ENCODE data around the gene SMTNL2. TPM values are rescaled to one million over a fixed set of nuclear protein-coding genes. Genes with fewer than 3 reads are reported as not detected.
A peak's percentile ranks its signal among the peaks of the same experiment; 100 is the strongest.
"Not testable (repeated sequence)": the region's sequence is repeated elsewhere in the genome, so short reads cannot be mapped to it uniquely, and the experiment has no call there.

The SMTNL2 gene
- polyA plus RNA-seq, 1 donor from 2014 or later, result not detected

- Mint-ChIP-seq H3K27me3 (peaks cover 25% of the 10 kb centered on the region), H3K4me3 (peak overlapping the region in 1 of 4 donors; percentile 9), H3K9me3 (no peaks in the 10 kb centered on the region), H3K36me3 (peaks cover 2% of the 10 kb centered on the region), H3K4me1 (peaks cover 0 to 3% (median 3%) of the 10 kb centered on the region in 3 donors), H3K27ac (no peak overlapping the region)
These were observed 1.6 kb upstream of the SMTNL2 start for GRCh38 chr17:4582691-4583090.

- Mint-ChIP-seq H3K27ac (no peak overlapping the region), H3K9me3 (no peaks in the 10 kb centered on the region), H3K27me3 (peaks cover 25% of the 10 kb centered on the region), H3K36me3 (peaks cover 2% of the 10 kb centered on the region), H3K4me3 (peak overlapping the region in 1 of 4 donors; percentile 38), H3K4me1 (peaks cover 0 to 3% (median 3%) of the 10 kb centered on the region in 3 donors)
These were observed 1.1 kb upstream of the SMTNL2 start for GRCh38 chr17:4583206-4583605.

GRCh38 chr17:4583782-4584100 is 588 bp upstream of the SMTNL2 start:
- H3K4me1 Mint-ChIP-seq, result peaks cover 0 to 3% (median 3%) of the 10 kb centered on the region in 3 donors
- H3K9me3 Mint-ChIP-seq, result no peaks in the 10 kb centered on the region
- H3K27me3 Mint-ChIP-seq, result peaks cover 25% of the 10 kb centered on the region
- H3K27ac Mint-ChIP-seq, result peak overlapping the region in 1 of 3 donors; percentile 80
- peaks cover 2% of the 10 kb centered on the region for H3K36me3 Mint-ChIP-seq
- H3K4me3 Mint-ChIP-seq, result peak overlapping the region; percentile 7 to 91 (median 81)

- peak overlapping the region in 2 of 4 donors; percentile 70 to 82 for H3K4me3 Mint-ChIP-seq
- H3K36me3 Mint-ChIP-seq, result peaks cover 2% of the 10 kb centered on the region
- no peak overlapping the region for H3K27ac Mint-ChIP-seq
- no peaks in the 10 kb centered on the region for H3K9me3 Mint-ChIP-seq
- H3K27me3 Mint-ChIP-seq, result peaks cover 26% of the 10 kb centered on the region
- H3K4me1 Mint-ChIP-seq, result peaks cover 0 to 3% (median 3%) of the 10 kb centered on the region in 3 donors
These were observed 748 bp downstream of the SMTNL2 start for GRCh38 chr17:4584917-4585637.

- Mint-ChIP-seq H3K27me3 (peaks cover 30% of the 10 kb centered on the region), H3K27ac (no peak overlapping the region), H3K4me3 (no peak overlapping the region), H3K4me1 (peaks cover 0 to 3% (median 3%) of the 10 kb centered on the region in 3 donors), H3K9me3 (no peaks in the 10 kb centered on the region), H3K36me3 (peaks cover 2% of the 10 kb centered on the region)
These were observed 1.3 kb downstream of the SMTNL2 start for GRCh38 chr17:4585638-4585994.

GRCh38 chr17:4586043-4586442 is 1.7 kb downstream of the SMTNL2 start:
- Mint-ChIP-seq H3K36me3 (peaks cover 2% of the 10 kb centered on the region), H3K27me3 (peaks cover 30% of the 10 kb centered on the region), H3K4me3 (no peak overlapping the region)

GRCh38 chr17:4587195-4587594 is 2.9 kb downstream of the SMTNL2 start:
- Mint-ChIP-seq H3K4me1 (peaks cover 0 to 3% (median 3%) of the 10 kb centered on the region in 3 donors), H3K27me3 (peaks cover 30% of the 10 kb centered on the region), H3K27ac (no peak overlapping the region), H3K4me3 (no peak overlapping the region), H3K9me3 (no peaks in the 10 kb centered on the region), H3K36me3 (peaks cover 2% of the 10 kb centered on the region)

More at GRCh38 chr17:4586043-4586442, 1.7 kb downstream of the SMTNL2 start:
- H3K27ac Mint-ChIP-seq, result no peak overlapping the region
- H3K9me3 Mint-ChIP-seq, result no peaks in the 10 kb centered on the region
- peaks cover 0 to 3% (median 3%) of the 10 kb centered on the region in 3 donors for H3K4me1 Mint-ChIP-seq

- H3K27me3 Mint-ChIP-seq, result peaks cover 31% of the 10 kb centered on the region
- H3K4me3 Mint-ChIP-seq, result no peak overlapping the region
- no peaks in the 10 kb centered on the region for H3K9me3 Mint-ChIP-seq
- peaks cover 0 to 3% (median 3%) of the 10 kb centered on the region in 3 donors for H3K4me1 Mint-ChIP-seq
- H3K27ac Mint-ChIP-seq, result no peak overlapping the region
- peaks cover 2% of the 10 kb centered on the region for H3K36me3 Mint-ChIP-seq
These were observed 3.5 kb downstream of the SMTNL2 start for GRCh38 chr17:4587803-4588202.

- H3K36me3 Mint-ChIP-seq, result peaks cover 2% of the 10 kb centered on the region
- H3K27me3 Mint-ChIP-seq, result peaks cover 26% of the 10 kb centered on the region
- H3K4me3 Mint-ChIP-seq, result no peak overlapping the region
- H3K27ac Mint-ChIP-seq, result no peak overlapping the region
- H3K4me1 Mint-ChIP-seq, result peaks cover 0 to 3% (median 3%) of the 10 kb centered on the region in 3 donors
- no peaks in the 10 kb centered on the region for H3K9me3 Mint-ChIP-seq
These were observed 4.1 kb downstream of the SMTNL2 start for GRCh38 chr17:4588391-4588790.

GRCh38 chr17:4588898-4589625 is 4.7 kb downstream of the SMTNL2 start:
- Mint-ChIP-seq H3K27me3 (peaks cover 21% of the 10 kb centered on the region), H3K9me3 (no peaks in the 10 kb centered on the region), H3K36me3 (no peaks in the 10 kb centered on the region), H3K4me3 (no peak overlapping the region), H3K4me1 (peaks cover 0 to 3% (median 0%) of the 10 kb centered on the region in 3 donors), H3K27ac (no peak overlapping the region)

GRCh38 chr17:4590042-4590441 is 5.7 kb downstream of the SMTNL2 start:
- not testable (repeated sequence) for H3K4me3 Mint-ChIP-seq, H3K9me3 Mint-ChIP-seq, H3K27ac Mint-ChIP-seq, H3K4me1 Mint-ChIP-seq, H3K36me3 Mint-ChIP-seq
- H3K27me3 Mint-ChIP-seq, result peaks cover 20% of the 10 kb centered on the region

GRCh38 chr17:4590981-4591453 is 6.7 kb downstream of the SMTNL2 start:
- no peaks in the 10 kb centered on the region for H3K36me3 Mint-ChIP-seq
- peaks cover 0 to 2% (median 0%) of the 10 kb centered on the region in 3 donors for H3K4me1 Mint-ChIP-seq
- no peaks in the 10 kb centered on the region for H3K9me3 Mint-ChIP-seq
- H3K4me3 Mint-ChIP-seq, result no peak overlapping the region
- peaks cover 12% of the 10 kb centered on the region for H3K27me3 Mint-ChIP-seq
- no peak overlapping the region for H3K27ac Mint-ChIP-seq

- no peaks in the 10 kb centered on the region for H3K36me3 Mint-ChIP-seq
- H3K4me1 Mint-ChIP-seq, result peaks cover 0 to 2% (median 0%) of the 10 kb centered on the region in 3 donors
- no peak overlapping the region for H3K27ac Mint-ChIP-seq
- no peak overlapping the region for H3K4me3 Mint-ChIP-seq
- H3K27me3 Mint-ChIP-seq, result peaks cover 15% of the 10 kb centered on the region
- no peaks in the 10 kb centered on the region for H3K9me3 Mint-ChIP-seq
These were observed 7.2 kb downstream of the SMTNL2 start for GRCh38 chr17:4591529-4591928.

GRCh38 chr17:4592240-4593005 is 8.1 kb downstream of the SMTNL2 start:
- no peak overlapping the region for H3K27ac Mint-ChIP-seq
- H3K27me3 Mint-ChIP-seq, result peaks cover 15% of the 10 kb centered on the region
- H3K36me3 Mint-ChIP-seq, result no peaks in the 10 kb centered on the region
- no peaks in the 10 kb centered on the region for H3K9me3 Mint-ChIP-seq
- H3K4me3 Mint-ChIP-seq, result no peak overlapping the region
- H3K4me1 Mint-ChIP-seq, result peaks cover 0 to 2% (median 0%) of the 10 kb centered on the region in 3 donors

- Mint-ChIP-seq H3K9me3 (no peaks in the 10 kb centered on the region), H3K27ac (no peak overlapping the region), H3K4me3 (no peak overlapping the region), H3K36me3 (no peaks in the 10 kb centered on the region), H3K27me3 (peaks cover 15% of the 10 kb centered on the region), H3K4me1 (peaks cover 0 to 2% (median 0%) of the 10 kb centered on the region in 3 donors)
These were observed 8.7 kb downstream of the SMTNL2 start for GRCh38 chr17:4593021-4593421.

Measured in IgD-negative memory B cell (primary cell).